Heart left ventricle (tissue), 13 donors: ENCODE results near the gene FBXO31.

Source experiments
- POLR2A ChIP-seq, 2 donors: fragments of 450-650 bp; IDR thresholded peaks; one replicate each; pipeline ENCODE4 v1.6.1; 2017; ENCODE audit warnings: antibody characterized with exemption in 2 of 2, mild to moderate bottlenecking in 2 of 2, moderate library complexity in 2 of 2
- TF ChIP-seq, protein P1 (sequence below), 12 donors: fragments of 200-600 bp; sonication (generic) in 4 of 12; IDR thresholded peaks; one replicate each; pipeline versions ENCODE4 v1.5.0 to v1.8.0; 2018 to 2022; ENCODE audit warnings: antibody characterized with exemption in 12 of 12, mild to moderate bottlenecking in 5 of 12
- donor health status: ischemic (EF 13 %, LVEDD 7.1; RV severe dilation, severe dysfunction).
- donor health status: DM: no; HTN: yes; CAD: no.
- donor health status: DM: no; HTN: no; CAD: no.
- donor health status: ischemic (EF 25% LVEDD 6.9; RV normal size, moderate dysfunction).
- donor health status: ischemic (EF 25% LVEDD 5.7; RV mildly dilated, moderate dysfunction).
- donor health status: ischemic (EF 35%, LVEDD 5.7; RV mildly dilated, moderate dysfunction).
- donor health status: nonischemic (EF 11% LVEDD 7.7; RV severe dilation, severe dysfunction).
- donor health status: DM: yes; HTN: yes; CAD: no.
- donor health status: PGD.
- donor health status: ischemic (EF 29% LVEDD 5.4; RV normal size, mild dysfunction).
- donor health status: nonischemic (EF 23%, LVEDD 6.1; RV moderate dilation, normal function).

DNA sequence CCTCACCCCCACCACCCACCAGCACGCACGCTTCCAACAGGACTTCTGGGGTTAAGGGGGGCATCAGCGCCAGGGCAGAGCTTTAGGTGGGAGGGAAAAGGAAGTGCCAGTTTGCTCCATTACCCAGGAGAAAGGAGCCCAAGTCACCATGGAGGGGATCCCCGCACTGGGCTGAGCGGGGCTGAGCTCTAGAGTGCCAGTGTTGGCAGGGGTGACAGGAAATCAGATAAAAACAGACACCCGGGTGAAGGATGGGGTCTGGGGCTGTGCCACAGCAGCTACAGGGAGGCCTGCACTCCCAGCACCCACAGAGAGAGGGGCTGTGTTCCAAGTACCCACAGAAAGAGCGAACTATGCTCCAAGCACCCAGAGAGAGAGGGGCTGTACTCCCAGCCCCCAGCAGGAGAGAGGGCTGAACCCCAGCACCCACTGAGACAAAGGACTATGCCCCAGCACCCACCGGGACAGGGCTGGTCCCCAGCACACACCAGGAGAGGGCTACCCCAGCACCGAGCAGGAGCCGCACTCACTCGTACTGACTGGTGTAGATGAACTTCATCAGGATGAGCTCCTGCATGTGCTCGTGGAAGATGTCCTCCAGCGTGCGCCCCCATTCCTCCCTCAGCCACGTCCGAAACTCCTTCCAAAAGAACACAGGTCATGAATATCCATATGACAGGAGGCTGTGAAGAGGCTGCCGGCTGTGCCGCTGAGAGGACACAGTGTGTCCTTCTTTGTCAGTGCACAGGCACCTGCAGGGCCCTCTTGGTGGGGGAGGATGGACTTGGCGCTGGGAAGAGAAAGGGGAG is 47.7 kb downstream of the FBXO31 start:
- no peak for TF ChIP-seq POLR2A (IDR thresholded peaks at IDR 0.05)
- TF ChIP-seq, protein P1, sequence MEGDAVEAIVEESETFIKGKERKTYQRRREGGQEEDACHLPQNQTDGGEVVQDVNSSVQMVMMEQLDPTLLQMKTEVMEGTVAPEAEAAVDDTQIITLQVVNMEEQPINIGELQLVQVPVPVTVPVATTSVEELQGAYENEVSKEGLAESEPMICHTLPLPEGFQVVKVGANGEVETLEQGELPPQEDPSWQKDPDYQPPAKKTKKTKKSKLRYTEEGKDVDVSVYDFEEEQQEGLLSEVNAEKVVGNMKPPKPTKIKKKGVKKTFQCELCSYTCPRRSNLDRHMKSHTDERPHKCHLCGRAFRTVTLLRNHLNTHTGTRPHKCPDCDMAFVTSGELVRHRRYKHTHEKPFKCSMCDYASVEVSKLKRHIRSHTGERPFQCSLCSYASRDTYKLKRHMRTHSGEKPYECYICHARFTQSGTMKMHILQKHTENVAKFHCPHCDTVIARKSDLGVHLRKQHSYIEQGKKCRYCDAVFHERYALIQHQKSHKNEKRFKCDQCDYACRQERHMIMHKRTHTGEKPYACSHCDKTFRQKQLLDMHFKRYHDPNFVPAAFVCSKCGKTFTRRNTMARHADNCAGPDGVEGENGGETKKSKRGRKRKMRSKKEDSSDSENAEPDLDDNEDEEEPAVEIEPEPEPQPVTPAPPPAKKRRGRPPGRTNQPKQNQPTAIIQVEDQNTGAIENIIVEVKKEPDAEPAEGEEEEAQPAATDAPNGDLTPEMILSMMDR (IDR thresholded peaks at IDR 0.05): no peak
